ENCODE data around the gene UNC5A.
A peak's percentile ranks its signal among the peaks of the same experiment; 100 is the strongest.

UNC5A gene

GRCh38 chr5:176829320-176829719 is 19.0 kb downstream of the UNC5A start:
- Histone ChIP-seq H3K4me3 (ENCODE audit: low read depth, low read length) (no peak overlapping the region), H3K27ac (ENCODE audit: extremely low read depth, low read depth, low read length) (no peak overlapping the region), H3K36me3 (ENCODE audit: control insufficient read depth in 2 of 2, insufficient read depth in 1 of 2, low read length in 2 of 2) (no peaks in the 10 kb centered on the region), H3K4me1 (ENCODE audit: control insufficient read depth, insufficient read depth, low read length) (no peaks in the 10 kb centered on the region), H3K9me3 (ENCODE audit: control insufficient read depth, insufficient read depth, low read depth, low read length) (no peaks in the 10 kb centered on the region)
- ChIA-PET CTCF (no interaction called here), POLR2A (no interaction called here)
- TF ChIP-seq ZNF585B (tag by site-specific recombination; IDR thresholded peaks at IDR 0.05) (no peak), ZIC2 (tag by site-specific recombination; IDR thresholded peaks at IDR 0.05) (no peak), ZNF677 (tag by site-specific recombination; IDR thresholded peaks at IDR 0.05) (no peak), ZNF302 (tag by site-specific recombination; IDR thresholded peaks at IDR 0.05; ENCODE audit: low read depth) (no peak), ZNF792 (tag by site-specific recombination; IDR thresholded peaks at IDR 0.05) (no peak), ZBTB6 (tag by site-specific recombination; IDR thresholded peaks at IDR 0.05) (no peak), ZNF426 (tag by site-specific recombination; IDR thresholded peaks at IDR 0.05) (no peak), REST (tag by site-specific recombination; IDR thresholded peaks at IDR 0.05) (no peak), ZNF555 (tag by site-specific recombination; conservative IDR thresholded peaks at IDR 0.05) (no peak), ZNF513 (tag by site-specific recombination; IDR thresholded peaks at IDR 0.05) (no peak), ZNF791 (tag by site-specific recombination; IDR thresholded peaks at IDR 0.05) (no peak), ZNF366 (tag by site-specific recombination; conservative IDR thresholded peaks at IDR 0.05) (peak; percentile 74), SP2 (tag by site-specific recombination; IDR thresholded peaks at IDR 0.05) (no peak), KLF9 (tag by site-specific recombination; IDR thresholded peaks at IDR 0.05; ENCODE audit: low read depth) (no peak), ZNF621 (tag by site-specific recombination; IDR thresholded peaks at IDR 0.05) (no peak), ZFHX2 (tag by site-specific recombination; conservative IDR thresholded peaks at IDR 0.05) (peak; percentile 76), ZNF664 (tag by site-specific recombination; IDR thresholded peaks at IDR 0.05) (no peak), ATF2 (tag by site-specific recombination; IDR thresholded peaks at IDR 0.05; ENCODE audit: low read depth) (no peak), ZNF701 (tag by site-specific recombination; IDR thresholded peaks at IDR 0.05) (no peak), ZNF768 (tag by site-specific recombination; IDR thresholded peaks at IDR 0.05) (no peak), SCRT2 (tag by site-specific recombination; IDR thresholded peaks at IDR 0.05) (no peak), ZNF404 (tag by site-specific recombination; IDR thresholded peaks at IDR 0.05) (no peak), YY1 (tag by site-specific recombination; IDR thresholded peaks at IDR 0.05) (no peak), ZNF561 (tag by site-specific recombination; IDR thresholded peaks at IDR 0.05; ENCODE audit: borderline replicate concordance) (no peak), MYNN (tag by site-specific recombination; IDR thresholded peaks at IDR 0.05; ENCODE audit: borderline replicate concordance) (no peak), PBX3 (CRISPR knock-in tag; IDR thresholded peaks at IDR 0.05) (no peak), EGR2 (tag by site-specific recombination; IDR thresholded peaks at IDR 0.05; ENCODE audit: low read depth) (peak; percentile 92), ZBTB17 (tag by site-specific recombination; IDR thresholded peaks at IDR 0.05) (peak; percentile 45)
- TF ChIP-seq, protein P1, sequence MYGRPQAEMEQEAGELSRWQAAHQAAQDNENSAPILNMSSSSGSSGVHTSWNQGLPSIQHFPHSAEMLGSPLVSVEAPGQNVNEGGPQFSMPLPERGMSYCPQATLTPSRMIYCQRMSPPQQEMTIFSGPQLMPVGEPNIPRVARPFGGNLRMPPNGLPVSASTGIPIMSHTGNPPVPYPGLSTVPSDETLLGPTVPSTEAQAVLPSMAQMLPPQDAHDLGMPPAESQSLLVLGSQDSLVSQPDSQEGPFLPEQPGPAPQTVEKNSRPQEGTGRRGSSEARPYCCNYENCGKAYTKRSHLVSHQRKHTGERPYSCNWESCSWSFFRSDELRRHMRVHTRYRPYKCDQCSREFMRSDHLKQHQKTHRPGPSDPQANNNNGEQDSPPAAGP (tag by site-specific recombination; IDR thresholded peaks at IDR 0.05): no peak
